ENCODE data around the gene ABCD1.
A peak's percentile ranks its signal among the peaks of the same experiment; 100 is the strongest.
"Not testable (repeated sequence)": the region's sequence is repeated elsewhere in the genome, so short reads cannot be mapped to it uniquely, and the experiment has no call there.

The ABCD1 gene

DNA sequence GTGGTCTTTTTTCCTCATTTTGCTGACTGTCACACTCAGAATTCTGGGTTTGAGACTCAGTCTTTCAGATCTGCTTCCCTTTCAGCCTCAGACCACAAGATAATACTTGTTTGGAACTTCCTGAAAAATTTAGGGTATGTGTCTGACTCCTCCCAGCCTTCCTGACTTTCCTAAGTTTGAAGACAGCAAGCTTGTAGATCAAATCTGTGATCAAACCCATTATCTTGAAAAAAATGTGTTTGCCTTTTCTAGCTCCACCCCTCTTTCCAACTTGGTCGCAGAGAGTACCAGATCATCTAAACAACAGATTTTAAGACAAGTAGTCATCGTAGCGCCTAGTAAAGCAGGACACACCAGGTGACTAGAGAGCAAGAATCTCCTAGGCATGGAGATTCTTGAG, 10.4 kb upstream of the ABCD1 start:
- no peak for DNase-seq

DNA sequence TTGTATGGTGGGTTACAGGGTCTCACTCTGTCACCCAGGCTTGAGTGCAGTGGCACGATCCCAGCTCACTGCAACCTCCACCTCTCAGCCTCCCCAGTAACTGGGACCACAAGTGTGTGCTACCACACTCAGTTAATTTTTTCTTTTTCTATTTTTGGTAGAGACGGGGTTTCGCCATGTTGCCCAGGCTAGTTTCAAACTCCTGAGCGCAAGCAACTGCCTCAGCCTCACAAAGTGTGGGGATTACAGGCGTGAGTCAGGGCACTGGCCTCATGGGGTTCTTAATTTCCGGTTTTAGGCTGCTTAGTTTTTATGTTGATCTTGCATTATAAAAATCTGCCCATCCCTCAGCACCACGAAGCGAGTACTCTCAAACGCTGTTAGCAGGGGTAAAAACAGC, 7.2 kb upstream of the ABCD1 start:
- DNase-seq = no peak

DNA sequence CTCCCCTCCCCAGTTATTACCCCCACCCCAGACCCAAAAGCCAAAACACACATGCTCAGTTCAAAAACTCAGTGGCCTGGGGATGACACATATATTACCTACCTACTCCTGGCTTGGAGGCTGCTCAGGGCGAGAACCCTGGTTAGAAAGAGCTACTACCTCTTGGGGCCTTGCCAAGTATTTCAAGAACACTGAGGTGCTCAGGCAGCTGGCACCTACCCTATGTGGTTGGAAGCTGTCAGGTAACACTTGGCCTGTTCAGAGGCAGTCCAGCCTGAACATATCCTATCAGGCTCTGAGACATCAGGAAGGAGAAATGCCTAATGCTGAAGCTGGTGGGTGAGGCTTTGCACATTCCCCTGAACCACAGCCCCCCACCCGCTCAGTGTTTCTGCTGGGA, 5.4 kb upstream of the ABCD1 start:
- DNase-seq = no peak

DNA sequence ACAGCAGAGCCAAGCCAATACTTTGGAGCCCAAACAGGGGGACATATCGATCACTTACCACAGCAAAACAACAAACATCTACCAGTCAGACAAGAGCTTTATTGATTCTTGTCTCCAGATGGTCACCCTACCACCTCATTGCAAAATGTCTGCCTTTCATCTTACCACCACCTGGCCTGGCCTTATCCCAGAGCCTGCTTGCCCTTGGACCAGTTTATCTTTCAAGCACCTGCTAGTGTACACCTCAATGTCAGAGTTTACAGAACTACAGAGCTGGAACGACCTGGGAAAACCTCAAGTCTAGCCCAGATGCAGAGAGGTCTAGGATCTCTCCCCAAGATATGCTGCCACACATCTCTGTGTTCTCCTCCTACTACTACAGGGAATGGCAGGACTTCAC, 5.0 kb upstream of the ABCD1 start:
- no peak for DNase-seq

DNA sequence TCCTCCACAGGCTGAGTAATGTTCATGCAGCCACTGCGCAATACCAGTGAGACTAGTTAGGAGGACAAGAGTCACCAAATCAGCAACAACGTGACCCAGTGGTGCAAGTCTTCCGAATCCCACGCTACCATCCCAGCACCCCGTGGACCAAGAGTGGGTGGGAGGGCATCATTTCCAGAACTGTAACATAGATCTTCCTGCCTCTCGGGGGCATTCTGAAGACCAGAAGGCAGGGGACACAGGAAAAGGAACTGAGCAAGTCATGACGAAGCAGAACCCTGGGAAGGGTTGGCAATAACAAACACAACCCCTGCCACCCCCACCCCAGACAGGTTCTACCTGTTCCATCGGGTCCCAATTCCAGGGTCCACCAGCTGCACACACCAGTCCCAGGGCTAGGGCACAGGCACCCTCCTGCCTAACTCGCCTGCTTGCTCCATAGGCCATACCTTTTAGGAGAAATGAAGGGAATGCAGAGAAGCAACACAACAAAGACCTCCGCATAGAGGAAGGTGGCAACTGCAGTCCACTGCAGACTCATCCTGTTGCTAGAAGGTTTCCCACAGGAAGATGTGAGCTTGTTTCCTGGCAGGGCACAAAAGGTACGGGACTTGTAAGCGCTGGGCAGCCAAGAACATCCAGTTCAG, 1.8 kb upstream of the ABCD1 start:
- no peak for DNase-seq

DNA sequence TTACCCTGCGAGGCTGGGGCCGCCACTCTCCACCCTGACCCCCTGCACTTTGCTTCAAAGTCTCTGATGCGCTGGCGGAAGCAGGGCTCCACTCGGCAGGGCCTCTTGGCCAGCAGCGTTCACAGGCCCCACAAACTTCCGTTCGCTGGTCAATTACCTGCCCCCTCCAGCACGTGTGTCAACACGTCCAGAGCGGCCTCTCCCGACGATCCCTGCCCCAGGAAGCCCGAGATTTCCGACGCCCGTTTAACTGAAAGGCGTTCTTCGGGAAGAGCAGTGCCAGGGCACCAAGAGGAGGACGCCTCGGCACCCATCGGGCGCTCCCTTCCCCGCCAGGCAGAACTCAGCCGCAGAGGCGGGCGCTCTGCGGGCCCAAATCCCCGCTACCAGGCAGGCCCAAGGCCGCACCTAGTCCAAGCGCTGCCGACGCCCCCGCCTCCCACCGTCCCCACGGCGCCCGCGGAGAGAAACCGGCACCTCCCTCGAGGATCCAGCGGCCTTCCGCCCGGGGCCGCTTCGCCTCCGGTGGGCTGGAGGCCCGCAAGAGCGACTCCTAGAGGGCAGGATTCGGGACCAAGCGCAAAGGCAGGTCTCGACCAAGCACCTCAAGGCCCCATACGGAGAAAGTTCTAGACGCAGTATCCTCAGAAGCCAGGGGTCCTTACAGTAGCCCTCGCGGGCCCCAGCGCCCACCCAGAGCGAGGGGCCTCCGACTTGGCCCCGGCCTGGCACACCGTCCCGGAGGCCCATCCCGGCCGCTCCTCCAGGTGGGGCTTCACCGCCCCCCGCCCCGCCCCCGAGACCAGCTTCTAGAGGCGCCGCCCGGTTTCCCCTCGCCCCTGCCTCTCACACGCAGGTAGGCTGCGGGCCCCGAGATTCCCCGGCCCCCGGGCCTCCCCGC, 1.1 kb upstream of the ABCD1 start:
- no peak for DNase-seq

DNA sequence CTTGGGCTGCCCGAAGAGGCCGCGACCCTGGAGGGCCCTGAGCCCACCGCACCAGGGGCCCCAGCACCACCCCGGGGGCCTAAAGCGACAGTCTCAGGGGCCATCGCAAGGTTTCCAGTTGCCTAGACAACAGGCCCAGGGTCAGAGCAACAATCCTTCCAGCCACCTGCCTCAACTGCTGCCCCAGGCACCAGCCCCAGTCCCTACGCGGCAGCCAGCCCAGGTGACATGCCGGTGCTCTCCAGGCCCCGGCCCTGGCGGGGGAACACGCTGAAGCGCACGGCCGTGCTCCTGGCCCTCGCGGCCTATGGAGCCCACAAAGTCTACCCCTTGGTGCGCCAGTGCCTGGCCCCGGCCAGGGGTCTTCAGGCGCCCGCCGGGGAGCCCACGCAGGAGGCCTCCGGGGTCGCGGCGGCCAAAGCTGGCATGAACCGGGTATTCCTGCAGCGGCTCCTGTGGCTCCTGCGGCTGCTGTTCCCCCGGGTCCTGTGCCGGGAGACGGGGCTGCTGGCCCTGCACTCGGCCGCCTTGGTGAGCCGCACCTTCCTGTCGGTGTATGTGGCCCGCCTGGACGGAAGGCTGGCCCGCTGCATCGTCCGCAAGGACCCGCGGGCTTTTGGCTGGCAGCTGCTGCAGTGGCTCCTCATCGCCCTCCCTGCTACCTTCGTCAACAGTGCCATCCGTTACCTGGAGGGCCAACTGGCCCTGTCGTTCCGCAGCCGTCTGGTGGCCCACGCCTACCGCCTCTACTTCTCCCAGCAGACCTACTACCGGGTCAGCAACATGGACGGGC, 579 bp downstream of the ABCD1 start:
- DNase-seq = no peak

DNA sequence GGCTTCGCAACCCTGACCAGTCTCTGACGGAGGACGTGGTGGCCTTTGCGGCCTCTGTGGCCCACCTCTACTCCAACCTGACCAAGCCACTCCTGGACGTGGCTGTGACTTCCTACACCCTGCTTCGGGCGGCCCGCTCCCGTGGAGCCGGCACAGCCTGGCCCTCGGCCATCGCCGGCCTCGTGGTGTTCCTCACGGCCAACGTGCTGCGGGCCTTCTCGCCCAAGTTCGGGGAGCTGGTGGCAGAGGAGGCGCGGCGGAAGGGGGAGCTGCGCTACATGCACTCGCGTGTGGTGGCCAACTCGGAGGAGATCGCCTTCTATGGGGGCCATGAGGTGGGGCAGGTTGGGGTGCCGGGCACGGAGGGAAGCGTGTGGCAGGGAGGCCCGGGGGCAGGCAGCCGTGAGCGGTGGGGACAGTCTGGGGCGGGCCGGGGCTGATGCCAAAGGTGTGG, 1.2 kb downstream of the ABCD1 start:
- DNase-seq = no peak

DNA sequence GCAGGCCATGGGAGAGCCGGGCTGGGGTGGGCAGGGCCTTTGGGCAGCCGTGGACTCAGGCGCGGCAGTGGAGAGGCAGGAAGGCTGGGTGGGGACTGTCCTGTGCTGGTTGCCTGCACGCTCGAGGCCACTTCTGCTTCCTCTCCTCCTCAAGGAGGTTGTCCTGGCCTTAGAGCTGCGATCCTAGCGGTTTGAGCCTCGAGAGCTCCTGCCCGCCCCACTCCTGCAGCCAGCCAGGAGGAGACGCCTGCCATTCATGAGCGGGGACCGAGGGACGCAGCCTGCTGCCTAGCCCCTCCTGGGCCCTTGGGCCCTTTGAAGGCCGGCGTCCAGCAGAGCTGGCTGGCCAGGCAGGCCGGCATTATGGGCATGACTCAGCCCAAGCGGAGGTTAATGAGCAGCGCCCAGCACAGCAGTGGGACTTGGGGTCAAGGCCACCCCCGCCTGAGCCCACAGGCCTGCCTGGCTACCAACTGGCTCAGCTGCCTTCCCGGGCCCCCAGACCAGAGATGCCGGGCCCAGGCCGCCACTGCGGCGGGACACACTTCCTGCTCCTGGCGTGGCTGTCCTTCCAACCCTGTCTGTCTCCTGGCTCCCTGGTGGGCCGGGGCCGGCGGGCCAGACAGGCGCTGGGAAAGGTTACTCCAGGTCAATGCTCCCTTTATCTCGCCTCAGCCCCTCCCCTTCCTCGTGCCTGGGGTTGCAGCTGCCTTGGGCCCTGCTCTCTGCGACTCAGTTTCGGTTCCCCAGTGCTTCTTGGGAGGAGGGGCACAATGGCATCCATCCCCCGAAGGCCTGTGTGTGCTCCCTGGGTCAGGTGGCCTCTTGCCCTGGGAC, 1.8 kb downstream of the ABCD1 start:
- no peak for DNase-seq

DNA sequence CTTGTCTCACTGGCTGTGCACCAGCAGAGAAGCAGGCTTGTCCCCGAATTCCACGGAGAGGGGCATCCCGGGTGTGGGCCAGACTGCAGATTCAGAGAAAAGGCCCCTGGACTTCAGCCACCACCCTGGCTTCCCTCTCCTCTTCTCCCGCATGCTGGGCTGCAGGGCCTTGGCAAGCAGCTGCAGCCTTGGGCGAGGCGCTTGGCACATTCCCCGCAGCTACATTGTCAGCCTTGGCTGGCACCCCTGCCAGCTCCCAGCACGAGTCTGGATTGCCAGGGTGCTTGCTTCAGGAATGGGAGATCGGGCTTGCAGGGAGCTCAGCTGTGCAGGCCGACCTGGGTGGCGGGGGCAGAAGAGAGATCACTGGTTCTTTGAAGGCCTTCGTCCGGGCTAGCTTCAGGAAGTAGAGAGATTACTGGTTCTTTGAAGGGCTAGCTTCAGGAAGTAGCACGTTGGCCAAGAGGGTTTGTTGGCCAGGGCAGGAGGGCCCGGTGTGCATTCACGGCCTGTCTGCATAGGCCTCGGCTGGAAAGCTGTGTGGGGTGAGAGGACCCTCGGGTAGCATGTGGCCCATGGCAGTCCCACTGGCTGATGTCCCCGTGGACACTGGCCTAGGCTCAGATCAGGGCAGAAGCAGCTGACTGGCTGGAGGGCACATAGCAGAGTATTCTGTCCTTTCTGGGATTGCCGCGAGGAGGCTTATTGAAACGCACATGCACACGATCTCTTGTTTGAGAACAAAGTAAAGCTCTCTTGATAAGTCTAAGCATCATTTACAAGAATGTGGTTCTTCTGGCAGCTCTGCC, 2.7 kb downstream of the ABCD1 start:
- peak; percentile 57 for DNase-seq

DNA sequence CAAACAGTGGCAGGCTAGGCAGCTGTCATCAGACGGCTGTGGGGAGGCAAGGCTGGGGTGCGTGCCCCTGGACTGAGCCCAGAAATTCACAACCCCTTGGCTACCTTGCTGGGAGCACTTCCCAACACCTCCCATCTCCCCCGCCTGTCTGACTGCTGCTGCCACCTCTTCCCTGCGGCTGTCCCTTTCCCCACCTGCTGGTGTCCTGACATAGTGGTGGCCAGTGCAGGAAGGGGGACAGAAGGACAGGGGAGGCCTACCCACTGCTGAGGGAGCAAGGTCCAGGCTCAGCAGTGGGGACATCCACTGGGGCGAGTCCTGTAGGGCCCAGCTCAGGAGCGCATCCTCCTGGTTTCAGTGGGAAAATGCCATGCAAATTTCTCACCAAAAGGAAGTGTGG, 3.4 kb downstream of the ABCD1 start:
- DNase-seq = no peak

DNA sequence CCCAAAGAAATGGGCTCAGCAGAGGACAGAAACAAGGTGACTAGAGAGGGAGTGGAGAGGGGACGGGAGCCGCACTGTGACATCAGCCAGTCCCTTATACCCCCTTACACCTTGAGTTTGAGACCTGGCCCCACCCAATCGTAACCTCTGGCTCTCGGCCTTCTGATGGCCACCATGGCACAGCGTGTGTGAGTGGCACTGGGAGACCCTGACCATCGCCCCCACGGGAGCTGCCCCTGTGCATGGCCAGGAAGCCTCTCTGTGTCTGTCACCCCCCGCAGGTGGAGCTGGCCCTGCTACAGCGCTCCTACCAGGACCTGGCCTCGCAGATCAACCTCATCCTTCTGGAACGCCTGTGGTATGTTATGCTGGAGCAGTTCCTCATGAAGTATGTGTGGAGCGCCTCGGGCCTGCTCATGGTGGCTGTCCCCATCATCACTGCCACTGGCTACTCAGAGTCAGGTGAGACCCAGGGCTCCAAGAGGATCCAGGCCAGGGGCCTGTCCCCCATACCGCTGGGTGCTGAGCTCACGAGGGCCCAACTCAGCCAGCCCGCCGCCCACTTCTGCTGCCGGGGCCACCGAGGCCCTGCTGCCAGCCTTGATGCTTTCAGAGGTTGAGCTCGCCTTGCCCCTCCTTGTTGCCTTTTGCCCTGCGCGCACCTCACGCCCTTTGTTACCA, 4.4 kb downstream of the ABCD1 start:
- DNase-seq = no peak

DNA sequence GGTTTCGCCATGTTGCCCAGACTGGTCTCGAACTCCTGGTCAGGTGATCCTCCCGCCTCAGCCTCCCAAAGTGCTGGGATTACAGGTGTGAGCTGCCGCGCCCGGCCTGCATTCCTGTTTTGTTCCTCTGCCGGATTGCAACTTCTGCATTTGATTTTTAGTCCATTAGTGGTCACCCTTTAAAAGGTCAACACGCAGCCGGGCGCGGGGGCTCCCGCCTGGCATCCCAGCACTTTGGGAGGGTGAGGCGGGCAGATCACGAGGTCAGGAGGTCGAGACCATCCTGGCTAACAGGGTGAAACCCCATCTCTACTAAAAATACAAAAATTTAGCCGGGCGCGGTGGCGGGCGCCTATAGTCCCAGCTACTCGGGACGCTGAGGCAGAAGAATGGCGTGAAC, 5.5 kb downstream of the ABCD1 start:
- not testable (repeated sequence) for DNase-seq

DNA sequence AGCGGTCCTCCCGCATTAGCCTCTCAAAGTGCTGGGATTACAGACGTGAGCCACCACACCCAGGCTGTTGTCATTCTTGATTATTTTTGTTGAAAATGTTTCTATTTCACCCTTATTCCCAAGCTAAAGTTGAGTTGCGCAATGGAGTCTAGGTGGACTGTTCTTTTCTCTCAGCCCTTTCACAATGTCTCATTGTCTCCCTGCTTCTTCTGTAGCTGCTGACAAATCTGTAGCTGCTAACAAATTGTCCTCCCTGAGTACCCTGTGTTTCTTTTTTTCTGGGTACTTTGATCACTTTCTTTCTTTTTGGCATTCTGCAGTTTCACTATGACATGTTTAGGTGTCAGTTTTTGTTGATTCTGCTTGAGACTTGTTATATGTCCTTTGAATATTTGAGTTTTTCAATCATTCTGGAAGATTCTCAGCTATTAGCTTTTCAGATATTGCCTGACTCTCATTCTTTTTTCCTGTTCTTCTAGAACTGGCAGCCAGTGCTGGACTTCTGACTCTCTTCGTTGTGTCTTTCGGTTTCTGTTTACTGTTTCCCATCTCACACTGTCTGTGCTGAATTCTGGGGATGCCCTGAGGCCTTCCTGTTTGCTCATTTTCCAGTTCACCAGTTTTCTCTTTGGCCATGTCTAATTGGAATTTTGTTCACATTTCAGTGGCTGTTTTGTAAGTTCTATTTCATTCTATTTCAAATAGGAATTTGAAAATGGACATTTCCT, 6.6 kb downstream of the ABCD1 start:
- DNase-seq = no peak

DNA sequence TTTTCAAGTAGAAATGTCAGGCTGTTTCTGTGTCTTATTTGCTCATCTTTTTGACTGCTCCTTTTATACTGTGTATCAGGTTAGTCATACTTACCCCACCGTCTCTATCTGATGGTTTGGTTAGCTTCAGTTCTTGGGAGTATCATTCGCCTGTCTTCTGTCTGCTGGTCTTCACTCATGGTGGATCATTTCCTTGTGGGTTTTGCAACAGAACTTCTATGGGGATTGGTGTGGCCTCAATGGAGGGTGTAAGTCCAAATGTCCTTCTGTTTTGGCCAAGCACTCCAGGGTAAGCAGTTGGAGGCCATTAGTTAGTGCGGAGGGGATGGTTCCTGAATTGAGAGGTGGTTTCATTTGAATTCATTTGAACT, 7.2 kb downstream of the ABCD1 start:
- DNase-seq = no peak

DNA sequence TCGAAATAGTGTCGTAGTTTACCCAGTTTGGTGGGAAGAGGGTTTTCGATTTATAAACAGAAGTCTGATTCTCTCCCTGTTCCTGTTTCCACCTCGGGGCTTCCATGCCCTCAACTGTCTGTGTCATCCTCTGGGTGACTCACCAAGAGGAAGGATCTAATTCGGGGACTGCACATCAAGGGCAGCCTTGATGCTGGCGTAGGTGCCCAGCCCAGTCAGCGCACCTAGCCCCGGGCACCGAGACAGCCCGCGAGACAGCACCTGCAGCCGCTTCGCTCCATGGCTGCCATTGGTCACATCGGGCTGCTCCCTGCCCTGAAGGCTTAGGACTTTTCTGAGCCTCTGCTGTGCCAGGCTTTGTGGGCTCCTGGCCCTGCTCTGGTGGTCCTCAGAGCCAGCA, 7.7 kb downstream of the ABCD1 start:
- DNase-seq = no peak

DNA sequence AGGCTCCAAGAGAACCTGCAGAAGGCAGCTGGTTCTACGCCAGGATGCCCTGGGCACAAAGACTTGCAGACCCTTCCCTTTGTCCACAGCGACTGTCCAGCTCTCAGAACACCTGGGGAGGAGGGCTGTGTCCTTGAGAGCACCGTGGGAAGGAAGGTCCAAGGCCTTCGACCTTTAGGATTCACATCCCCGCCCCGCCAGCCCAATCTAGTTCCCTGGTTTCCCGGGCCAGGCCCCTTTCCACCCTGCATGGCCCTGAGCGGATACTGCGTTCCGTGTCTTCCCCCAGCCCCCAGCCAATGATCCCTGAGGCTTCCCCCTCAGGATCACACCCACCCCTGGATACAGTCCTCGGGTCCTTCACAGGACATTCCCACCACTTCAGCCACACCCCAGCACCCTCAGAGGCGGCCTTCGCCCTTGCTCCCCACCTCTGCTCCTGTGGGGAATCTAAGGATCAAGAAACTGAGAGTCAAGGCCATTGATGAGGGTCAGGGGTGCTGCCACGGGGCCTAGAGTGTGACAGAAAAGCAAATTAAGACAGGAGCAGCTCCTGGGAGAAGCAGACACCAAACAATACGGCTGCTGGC, 9.1 kb downstream of the ABCD1 start:
- DNase-seq = no peak

DNA sequence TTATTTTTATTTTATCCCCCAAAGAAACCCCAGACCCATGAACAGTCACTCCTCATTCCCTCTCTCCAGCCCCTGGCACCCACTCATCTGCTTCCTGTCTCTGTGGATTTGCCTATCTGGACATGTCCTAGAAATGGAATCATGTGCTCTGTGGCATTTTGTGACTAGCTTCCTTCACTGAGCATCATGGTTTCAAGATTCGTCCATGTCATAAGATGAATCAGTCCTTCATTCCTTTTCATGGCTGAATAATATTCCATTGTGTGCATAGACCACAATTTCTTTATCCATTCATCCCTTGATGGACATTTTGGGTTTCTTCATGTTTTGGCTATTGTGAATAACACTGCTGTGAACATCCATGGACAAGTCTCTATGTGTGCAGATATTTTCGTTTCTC, 10.2 kb downstream of the ABCD1 start:
- no peak for DNase-seq

DNA sequence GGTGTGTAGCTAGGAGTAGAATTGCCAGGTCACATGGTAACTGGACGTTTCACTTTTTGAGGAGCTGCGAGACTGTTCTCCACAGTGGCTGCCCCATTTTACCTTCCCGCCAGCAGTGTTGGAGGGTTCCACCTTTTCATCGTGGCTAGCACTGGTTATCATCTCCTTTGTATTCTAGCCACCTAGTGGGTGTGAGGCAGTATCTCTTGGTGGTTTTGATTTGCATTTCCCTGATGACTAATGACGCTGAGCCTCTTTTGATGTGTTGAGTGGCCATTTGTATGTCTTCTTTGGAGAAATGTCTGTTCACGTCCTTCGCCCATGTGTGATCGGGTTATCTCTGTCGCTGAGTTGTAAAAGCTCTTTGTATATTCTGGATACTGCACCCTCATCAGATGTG, 10.6 kb downstream of the ABCD1 start:
- no peak for DNase-seq
